NCI-H2196 (cell line): ENCODE results near the gene TRPM5.
A peak's percentile ranks its signal among the peaks of the same experiment; 100 is the strongest.

ENCODE experiments used
- DNase-seq: peaks from one replicate; lab custom pipeline; 2025; ENCODE audit not compliant: unreplicated experiment; lab: John Stamatoyannopoulos, UW

TRPM5 gene

GRCh38 chr11:2459016-2459725, 14.9 kb upstream of the TRPM5 start:
- DNase-seq, result no peak

GRCh38 chr11:2458321-2458720, 14.0 kb upstream of the TRPM5 start:
- DNase-seq, result no peak

- no peak for DNase-seq
Measured at GRCh38 chr11:2453436-2453835, 9.1 kb upstream of the TRPM5 start.

- no peak for DNase-seq
Measured at GRCh38 chr11:2452321-2453012, 8.2 kb upstream of the TRPM5 start.

GRCh38 chr11:2451916-2452315, 7.6 kb upstream of the TRPM5 start:
- no peak for DNase-seq

GRCh38 chr11:2451336-2451735, 7.0 kb upstream of the TRPM5 start:
- DNase-seq, result no peak

GRCh38 chr11:2450321-2451041, 6.2 kb upstream of the TRPM5 start:
- DNase-seq, result no peak

GRCh38 chr11:2449548-2450320, 5.4 kb upstream of the TRPM5 start:
- DNase-seq, result no peak

- no peak for DNase-seq
Measured at GRCh38 chr11:2448661-2449547, 4.6 kb upstream of the TRPM5 start.

- no peak for DNase-seq
Measured at GRCh38 chr11:2447951-2448650, 3.8 kb upstream of the TRPM5 start.

GRCh38 chr11:2447253-2447950, 3.1 kb upstream of the TRPM5 start:
- no peak for DNase-seq

GRCh38 chr11:2446590-2447252, 2.4 kb upstream of the TRPM5 start:
- DNase-seq, result no peak

GRCh38 chr11:2445746-2446551, 1.6 kb upstream of the TRPM5 start:
- no peak for DNase-seq

GRCh38 chr11:2444821-2445745, 769 bp upstream of the TRPM5 start, which contains the start of gene KCNQ1:
Gene KCNQ1, plus strand, starts transcription at chr11:2445008. Its CDS starts 91 bp downstream, at chr11:2445099.
- peak; percentile 76 for DNase-seq

GRCh38 chr11:2443406-2443805, 908 bp downstream of the TRPM5 start:
- no peak for DNase-seq

GRCh38 chr11:2442589-2442988, 1.7 kb downstream of the TRPM5 start:
- DNase-seq, result peak; percentile 30

- no peak for DNase-seq
Measured at GRCh38 chr11:2441171-2441570, 3.1 kb downstream of the TRPM5 start.
